GM18951 (cell line): ENCODE measurements around the gene SCARF2.

Experiments
- POLR2A ChIP-seq: IDR thresholded peaks from 4 replicates; pipeline ENCODE4 v1.6.1; 2011; ENCODE audit warnings: mild to moderate bottlenecking; ENCODE audit not compliant: insufficient read length, insufficient read depth; ENCODE audit errors: extremely low read depth
- in situ Hi-C: fragments of 300-500 bp; cut with MboI; formaldehyde crosslinking; loops from one replicate; pipeline ENCODE4 v1.12.0; 2022; ENCODE audit warnings: low sequenced_read_pairs, mixed read lengths, inconsistent platforms; ENCODE audit not compliant: unreplicated experiment

The SCARF2 gene

GRCh38 chr22:20469110-20469868 is 31.7 kb upstream of the SCARF2 start:
- in situ Hi-C loops: no loop called here
- no peak for TF ChIP-seq POLR2A

GRCh38 chr22:20466659-20467379 is 29.2 kb upstream of the SCARF2 start:
- TF ChIP-seq POLR2A: no peak
- in situ Hi-C loops: no loop called here

GRCh38 chr22:20465759-20466077 is 28.1 kb upstream of the SCARF2 start:
- in situ Hi-C loops: no loop called here
- TF ChIP-seq POLR2A: no peak

- in situ Hi-C loops: no loop called here
- TF ChIP-seq POLR2A: no peak
Measured at GRCh38 chr22:20464912-20465758, 27.5 kb upstream of the SCARF2 start.

- in situ Hi-C loops: no loop called here
- TF ChIP-seq POLR2A: no peak
Measured at GRCh38 chr22:20464096-20464614, 26.5 kb upstream of the SCARF2 start.

- in situ Hi-C loops: no loop called here
- no peak for TF ChIP-seq POLR2A
Measured at GRCh38 chr22:20463324-20464095, 25.9 kb upstream of the SCARF2 start.

GRCh38 chr22:20459862-20460261 is 22.2 kb upstream of the SCARF2 start:
- no peak for TF ChIP-seq POLR2A
- in situ Hi-C loops: no loop called here

- in situ Hi-C loops: no loop called here
- no peak for TF ChIP-seq POLR2A
Measured at GRCh38 chr22:20459152-20459542, 21.5 kb upstream of the SCARF2 start.

- no peak for TF ChIP-seq POLR2A
- in situ Hi-C loops: no loop called here
Measured at GRCh38 chr22:20458530-20459151, 21.0 kb upstream of the SCARF2 start.

- no peak for TF ChIP-seq POLR2A
- in situ Hi-C loops: no loop called here
Measured at GRCh38 chr22:20457506-20458240, 20.0 kb upstream of the SCARF2 start.

GRCh38 chr22:20456722-20457076 is 19.1 kb upstream of the SCARF2 start:
- in situ Hi-C loops: no loop called here
- no peak for TF ChIP-seq POLR2A

GRCh38 chr22:20456064-20456721 is 18.6 kb upstream of the SCARF2 start:
- TF ChIP-seq POLR2A: no peak
- in situ Hi-C loops: no loop called here

GRCh38 chr22:20455709-20456063 is 18.1 kb upstream of the SCARF2 start:
- in situ Hi-C loops: no loop called here
- no peak for TF ChIP-seq POLR2A
